Natural killer cell treated with Interleukin-12 subunit alpha and Interleukin-12 subunit beta and Interleukin-15 and Interleukin-18, amount 100 ng/mL, for 72 hours (primary cell): ENCODE data around the gene LYL1. TPM values are rescaled to one million over a fixed set of nuclear protein-coding genes. Genes with fewer than 3 reads are reported as not detected.

ENCODE experiments used
- ATAC-seq, 2 donors: fragments of 150-1000 bp; cut with Tn5 transposase in 1 of 2; sonication (Bioruptor Pico), chemical (Tn5 transposase) in 1 of 2; 2 replicates each; pipeline ENCODE4 v1.10.0; 2021
- DNase-seq: peaks from one replicate; pipeline ENCODE4 v3.0.0; 2022; ENCODE audit warnings: low spot score
- H3K27ac Mint-ChIP-seq, 2 donors: 1 replicate in 1 of 2; 2 replicates in 1 of 2; pipeline ENCODE4 v1.8.0; 2022; ENCODE audit warnings: mixed read lengths in 2 of 2, mild to moderate bottlenecking in 1 of 2, moderate library complexity in 1 of 2
- H3K27me3 Mint-ChIP-seq, 2 donors: 1 replicate in 1 of 2; 2 replicates in 1 of 2; pipeline ENCODE4 v1.8.0; 2022; ENCODE audit warnings: mixed read lengths in 2 of 2
- H3K36me3 Mint-ChIP-seq: one replicate; pipeline ENCODE4 v1.8.0; 2022; ENCODE audit warnings: mixed read lengths
- H3K4me1 Mint-ChIP-seq, 2 donors: 1 replicate in 1 of 2; 2 replicates in 1 of 2; pipeline ENCODE4 v1.8.0; 2022; ENCODE audit warnings: low read depth in 2 of 2, mixed read lengths in 2 of 2, mild to moderate bottlenecking in 1 of 2
- H3K4me3 Mint-ChIP-seq: one replicate; pipeline ENCODE4 v1.8.0; 2022; ENCODE audit warnings: mixed read lengths
- H3K9me3 Mint-ChIP-seq: 2 replicates; pipeline ENCODE4 v1.8.0; 2022; ENCODE audit warnings: mixed read lengths
- total RNA-seq, 2 donors: library from RNA; stranded (reverse); gene quantifications; one replicate each; pipeline ENCODE4 v1.2.3, GENCODE V29; 2022

Gene LYL1
- total RNA-seq, 2 donors from 2014 or later: 0.86 to 1.4 TPM

GRCh38 chr19:13052447-13053175 lies 50.0 kb downstream of the LYL1 start:
- H3K27me3 Mint-ChIP-seq: peaks cover 12 to 24% of the 10 kb centered on the region in 2 donors
- DNase-seq: no peak
- no peaks in the 10 kb centered on the region for H3K36me3 Mint-ChIP-seq
- no peak overlapping the region for H3K4me3 Mint-ChIP-seq
- H3K27ac Mint-ChIP-seq: no peak overlapping the region
- no peak for ATAC-seq
- H3K4me1 Mint-ChIP-seq: peaks cover 6 to 12% of the 10 kb centered on the region in 2 donors
- no peaks in the 10 kb centered on the region for H3K9me3 Mint-ChIP-seq

GRCh38 chr19:13051557-13052165 lies 51.0 kb downstream of the LYL1 start:
- Mint-ChIP-seq H3K4me1 (peaks cover 6 to 14% of the 10 kb centered on the region in 2 donors), H3K27me3 (peaks cover 12 to 24% of the 10 kb centered on the region in 2 donors), H3K27ac (no peak overlapping the region), H3K4me3 (no peak overlapping the region), H3K9me3 (no peaks in the 10 kb centered on the region), H3K36me3 (no peaks in the 10 kb centered on the region)
- no peak for DNase-seq
- peak in 1 of 2 donors; percentile 28 for ATAC-seq

GRCh38 chr19:13050274-13050673 lies 52.4 kb downstream of the LYL1 start:
- Mint-ChIP-seq H3K4me1 (peaks cover 6 to 25% of the 10 kb centered on the region in 2 donors), H3K27ac (no peak overlapping the region), H3K27me3 (peaks cover 12 to 25% of the 10 kb centered on the region in 2 donors), H3K36me3 (no peaks in the 10 kb centered on the region), H3K9me3 (no peaks in the 10 kb centered on the region), H3K4me3 (no peak overlapping the region)
- ATAC-seq (no peak), DNase-seq (no peak)

Other genes with a start within 250 kb of the LYL1 start
- gene DNASE2, start 221.4 kb downstream of the LYL1 start, total RNA-seq: 10 to 100 TPM; 30.3 to 32.7 TPM
- gene KLF1, start 215.7 kb downstream of the LYL1 start, total RNA-seq: under 1 TPM; 0.52 to 0.89 TPM
- gene GCDH, start 211.7 kb downstream of the LYL1 start, total RNA-seq: 10 to 100 TPM; 41.5 to 77.2 TPM
- 1 to 10 TPM in 1 of 2 donors, under 1 TPM in 1; 0.78 to 1.1 TPM for gene SYCE2, start 183.6 kb downstream of the LYL1 start, total RNA-seq
- 100 to 1,000 TPM; 130 to 196 TPM for gene FARSA, start 169.1 kb downstream of the LYL1 start, total RNA-seq
- 1,000 to 10,000 TPM; 1,328 to 1,513 TPM for gene CALR, start 164.2 kb downstream of the LYL1 start, total RNA-seq
- gene RAD23A, start 157.0 kb downstream of the LYL1 start, total RNA-seq: 100 to 1,000 TPM; 112 to 148 TPM
- gene GADD45GIP1, start 145.6 kb downstream of the LYL1 start, total RNA-seq: 10 to 100 TPM; 15.9 to 32.3 TPM
- gene DAND5, start 133.3 kb downstream of the LYL1 start, total RNA-seq: not detected
- under 1 TPM; 0.31 to 0.89 TPM for gene NFIX, start 107.4 kb downstream of the LYL1 start, total RNA-seq
- 100 to 1,000 TPM in 1 of 2 donors, 10 to 100 TPM in 1; 54.6 to 120 TPM for gene TRMT1, start 13.9 kb upstream of the LYL1 start, total RNA-seq
- 100 to 1,000 TPM; 129 to 138 TPM for gene NACC1, start 15.4 kb upstream of the LYL1 start, total RNA-seq
- gene STX10, start 47.5 kb upstream of the LYL1 start, total RNA-seq: 10 to 100 TPM; 48.1 to 62.5 TPM
- gene IER2, start 47.6 kb upstream of the LYL1 start, total RNA-seq: 100 to 1,000 TPM; 106 to 117 TPM